HG03342 (cell line): ENCODE results near the gene CDC7.
A peak's percentile ranks its signal among the peaks of the same experiment; 100 is the strongest.

ENCODE experiments used
- ATAC-seq: cut with Tn5 transposase; IDR thresholded peaks from one replicate; pipeline ENCODE4 v1.9.1; 2021; ENCODE audit warnings: mild to moderate bottlenecking, moderate library complexity; ENCODE audit not compliant: unreplicated experiment

Gene CDC7

DNA sequence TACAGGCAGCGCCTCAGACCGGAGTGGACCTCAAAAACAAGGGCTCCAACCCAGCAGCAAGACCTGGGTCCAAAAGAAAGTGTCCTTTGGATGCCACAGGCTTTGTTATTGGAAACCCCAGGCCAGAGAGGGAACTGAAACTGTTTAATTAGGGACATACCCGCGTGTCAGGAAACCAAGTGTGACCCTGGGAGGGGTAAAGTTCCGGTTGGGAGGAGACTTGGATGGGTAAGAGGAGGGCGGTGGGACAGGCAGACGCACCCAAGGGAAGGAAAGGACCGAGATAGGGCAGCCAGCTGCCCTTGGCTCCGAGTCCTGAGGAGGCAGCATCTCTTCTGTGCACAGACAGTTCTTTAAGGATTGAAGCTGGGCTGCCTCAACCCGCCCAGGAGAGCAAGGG, 71.4 kb downstream of the CDC7 start:
- peak; percentile 90 for ATAC-seq
